ENCODE results near the gene COCH.
A peak's percentile ranks its signal among the peaks of the same experiment; 100 is the strongest.
"Not testable (repeated sequence)": the region's sequence is repeated elsewhere in the genome, so short reads cannot be mapped to it uniquely, and the experiment has no call there.

The COCH gene

GRCh38 chr14:30907659-30908057 is 33.3 kb downstream of the COCH start:
- H3K4me3 ChIP-seq (ENCODE audit: low read length): no peak overlapping the region
- DNase-seq (ENCODE audit: low read depth, low spot score): no peak

- no peak overlapping the region for H3K4me3 ChIP-seq (ENCODE audit: low read length)
- DNase-seq (ENCODE audit: low read depth, low spot score): no peak
These were observed 34.5 kb downstream of the COCH start for GRCh38 chr14:30908826-30909225.

GRCh38 chr14:30914812-30915211 is 40.5 kb downstream of the COCH start:
- no peak overlapping the region for H3K4me3 ChIP-seq (ENCODE audit: low read length)
- DNase-seq (ENCODE audit: low read depth, low spot score): no peak

- no peak for DNase-seq (ENCODE audit: low read depth, low spot score)
These were observed 41.2 kb downstream of the COCH start for GRCh38 chr14:30915596-30915995.

GRCh38 chr14:30921305-30921704 is 46.9 kb downstream of the COCH start:
- no peak overlapping the region for H3K4me3 ChIP-seq (ENCODE audit: low read length)
- DNase-seq (ENCODE audit: low read depth, low spot score): peak; percentile 14

More at GRCh38 chr14:30915596-30915995, 41.2 kb downstream of the COCH start:
- no peak overlapping the region for H3K4me3 ChIP-seq (ENCODE audit: low read length)

- no peak overlapping the region for H3K4me3 ChIP-seq (ENCODE audit: low read length)
- DNase-seq (ENCODE audit: low read depth, low spot score): no peak
These were observed 47.4 kb downstream of the COCH start for GRCh38 chr14:30921788-30922187.

- no peak for DNase-seq (ENCODE audit: low read depth, low spot score)
- no peak overlapping the region for H3K4me3 ChIP-seq (ENCODE audit: low read length)
These were observed 50.9 kb downstream of the COCH start for GRCh38 chr14:30925254-30925653.

GRCh38 chr14:30928462-30928861 is 54.1 kb downstream of the COCH start:
- no peak for DNase-seq (ENCODE audit: low read depth, low spot score)
- H3K4me3 ChIP-seq (ENCODE audit: low read length): no peak overlapping the region

- DNase-seq (ENCODE audit: low read depth, low spot score); H3K4me3 ChIP-seq (ENCODE audit: low read length): not testable (repeated sequence)
These were observed 59.6 kb downstream of the COCH start for GRCh38 chr14:30933937-30934336.

- DNase-seq (ENCODE audit: low read depth, low spot score): no peak
- H3K4me3 ChIP-seq (ENCODE audit: low read length): no peak overlapping the region
These were observed 61.1 kb downstream of the COCH start for GRCh38 chr14:30935445-30935844.

GRCh38 chr14:30938617-30939016 is 64.3 kb downstream of the COCH start:
- H3K4me3 ChIP-seq (ENCODE audit: low read length): no peak overlapping the region
- DNase-seq (ENCODE audit: low read depth, low spot score): no peak
